Neural cell (in vitro differentiated cells): ENCODE data around the gene CPE. TPM values are rescaled to one million over a fixed set of nuclear protein-coding genes. Genes with fewer than 3 reads are reported as not detected.

ENCODE experiments used
- H2AFZ ChIP-seq: fragments of 200-600, 300-800 bp; sonication (generic), shearing (Covaris generic); 2 replicates; pipeline ENCODE4 v1.6.0; 2014; ENCODE audit warnings: low read depth, mild to moderate bottlenecking, antibody characterized with exemption, low read length, moderate library complexity
- H3F3A ChIP-seq: fragments of 200-600 bp; shearing (Covaris generic); 2 replicates; pipeline ENCODE4 v1.6.1; 2016; ENCODE audit warnings: mild to moderate bottlenecking, moderate library complexity, mixed read lengths, antibody characterized with exemption, low read length; ENCODE audit not compliant: insufficient read depth, poor library complexity, severe bottlenecking
- H3K27ac ChIP-seq: fragments of 200-600, 300-800 bp; sonication (generic), shearing (Covaris generic); 2 replicates; pipeline ENCODE4 v1.5.1; 2014; ENCODE audit warnings: mild to moderate bottlenecking, low read length, moderate library complexity
- H3K27me3 ChIP-seq: fragments of 300-800, 200-600 bp; sonication (generic), shearing (Covaris generic); 2 replicates; pipeline ENCODE4 v1.6.0; 2014; ENCODE audit warnings: mild to moderate bottlenecking, low read depth, low read length, moderate library complexity; ENCODE audit not compliant: insufficient read depth
- H3K36me3 ChIP-seq: fragments of 300-800, 200-600 bp; sonication (generic), shearing (Covaris generic); 2 replicates; pipeline ENCODE4 v1.5.1; 2014; ENCODE audit warnings: mild to moderate bottlenecking, antibody characterized with exemption, low read length, moderate library complexity; ENCODE audit not compliant: insufficient read depth
- H3K4me2 ChIP-seq: fragments of 300-800, 200-600 bp; sonication (generic), shearing (Covaris generic); 2 replicates; pipeline ENCODE4 v1.6.0; 2014; ENCODE audit warnings: mild to moderate bottlenecking, low read length
- H3K4me3 ChIP-seq: fragments of 300-800, 200-600 bp; sonication (generic), shearing (Covaris generic); 2 replicates; pipeline ENCODE4 v1.5.1; 2014; ENCODE audit warnings: mild to moderate bottlenecking, low read length, moderate library complexity
- H3K79me2 ChIP-seq: fragments of 200-600 bp; shearing (Covaris generic); replicated peaks from 2 replicates; pipeline ENCODE4 v1.6.0; 2014; ENCODE audit warnings: mild to moderate bottlenecking, low read length, moderate library complexity; ENCODE audit not compliant: insufficient read depth
- H3K9ac ChIP-seq: fragments of 300-800, 200-600 bp; sonication (generic), shearing (Covaris generic); 2 replicates; pipeline ENCODE4 v1.6.1; 2016; ENCODE audit warnings: mild to moderate bottlenecking, low read length, mixed read lengths
- H3K9me2 ChIP-seq: fragments of 200-600 bp; shearing (Covaris generic); 2 replicates; pipeline ENCODE4 v1.6.1; 2016; ENCODE audit warnings: mild to moderate bottlenecking, low read length, mixed read lengths; ENCODE audit not compliant: insufficient read depth
- H3K9me3 ChIP-seq: fragments of 200-600, 300-800 bp; sonication (generic), shearing (Covaris generic); 2 replicates; pipeline ENCODE4 v1.6.1; 2016; ENCODE audit warnings: mild to moderate bottlenecking, mixed run types, low read length, moderate library complexity, mixed read lengths
- H4K20me1 ChIP-seq: fragments of 200-600 bp; shearing (Covaris generic); 2 replicates; pipeline ENCODE4 v1.6.1; 2016; ENCODE audit warnings: mild to moderate bottlenecking, mixed run types; ENCODE audit not compliant: insufficient read depth
- EP300 ChIP-seq: fragments of 450-650 bp; conservative IDR thresholded peaks from 2 replicates; pipeline ENCODE4 v1.6.1; 2014; ENCODE audit warnings: antibody characterized with exemption, mild to moderate bottlenecking, moderate library complexity; ENCODE audit not compliant: poor library complexity, severe bottlenecking
- EZH2 ChIP-seq: fragments of 200-600, 300-800 bp; shearing (Covaris generic), sonication (generic); IDR thresholded peaks from 2 replicates; pipeline ENCODE4 v1.6.1; 2014; ENCODE audit warnings: antibody characterized with exemption, low read length, borderline replicate concordance, mild to moderate bottlenecking; ENCODE audit not compliant: insufficient read depth, poor library complexity, severe bottlenecking
- MXI1 ChIP-seq: fragments of 450-650 bp; conservative IDR thresholded peaks from 2 replicates; pipeline ENCODE4 v1.6.1; 2014; ENCODE audit warnings: antibody characterized with exemption, mild to moderate bottlenecking; ENCODE audit not compliant: poor library complexity, severe bottlenecking
- POLR2AphosphoS5 ChIP-seq: IDR thresholded peaks from 2 replicates; pipeline ENCODE4 v1.6.1; 2012
- RAD21 ChIP-seq: fragments of 450-650 bp; conservative IDR thresholded peaks from 2 replicates; pipeline ENCODE4 v1.6.1; 2014; ENCODE audit warnings: antibody characterized with exemption, mild to moderate bottlenecking, moderate library complexity
- SMC3 ChIP-seq: fragments of 450-650 bp; conservative IDR thresholded peaks from 2 replicates; pipeline ENCODE4 v1.6.1; 2014; ENCODE audit warnings: antibody characterized with exemption, mild to moderate bottlenecking, moderate library complexity; ENCODE audit not compliant: poor library complexity
- TAF1 ChIP-seq: IDR thresholded peaks from 2 replicates; pipeline ENCODE4 v1.6.1; 2012; ENCODE audit warnings: low read depth
- polyA plus RNA-seq: library from polyadenylated mRNA; depleted of rRNA; stranded (reverse); fragments of >200 nt; gene quantifications from 2 replicates; pipeline ENCODE4 v1.2.3, GENCODE V29; 2014
- TF ChIP-seq, protein P1 (sequence below): IDR thresholded peaks from 2 replicates; pipeline ENCODE4 v1.6.1; 2012; ENCODE audit warnings: borderline replicate concordance
- TF ChIP-seq, protein P2 (sequence below): fragments of 450-650 bp; IDR thresholded peaks from 2 replicates; pipeline ENCODE4 v1.5.1; 2014; ENCODE audit warnings: antibody characterized with exemption, mild to moderate bottlenecking, moderate library complexity; ENCODE audit not compliant: poor library complexity, severe bottlenecking

Gene CPE
- polyA plus RNA-seq, 1 donor from 2014 or later = 678 TPM

DNA sequence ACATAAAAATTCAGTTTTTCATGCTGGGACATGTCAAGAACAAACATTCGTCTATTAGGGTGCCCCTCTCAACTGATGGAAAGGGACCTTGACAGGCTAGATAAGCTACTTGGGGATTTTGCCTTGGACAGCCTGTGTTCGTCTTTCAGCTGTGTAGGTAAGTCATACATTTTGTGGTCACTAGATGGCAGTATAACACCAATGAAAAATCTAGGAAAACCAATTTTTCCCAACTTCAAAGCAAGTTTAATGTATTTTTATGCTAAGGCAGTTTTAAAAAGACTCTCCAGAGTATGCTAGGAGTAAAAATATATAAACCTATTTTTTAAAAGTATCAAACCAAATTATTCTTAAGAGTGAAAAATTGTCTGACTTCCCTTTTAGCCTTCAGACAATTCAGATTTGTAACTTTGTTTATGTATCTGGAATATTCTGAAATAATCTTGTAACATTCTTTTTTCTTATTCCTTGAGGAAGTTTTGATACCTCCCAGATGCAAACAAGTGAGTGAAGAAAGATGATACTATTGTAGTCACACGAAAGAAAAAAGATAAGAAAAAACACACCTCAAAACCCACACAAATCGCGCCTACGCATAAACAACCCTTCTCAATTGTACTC, 158.3 kb downstream of the CPE start:
- Histone ChIP-seq H3K9me2 (no peaks in the 10 kb centered on the region), H3K27ac (no peak overlapping the region), H3K4me2 (no peak overlapping the region), H3K36me3 (no peaks in the 10 kb centered on the region), H3K4me3 (no peak overlapping the region), H3F3A (no peaks in the 10 kb centered on the region), H3K79me2 (no peaks in the 10 kb centered on the region), H4K20me1 (no peaks in the 10 kb centered on the region), H3K27me3 (no peaks in the 10 kb centered on the region), H3K9ac (no peak overlapping the region), H3K9me3 (no peaks in the 10 kb centered on the region), H2AFZ (no peak overlapping the region)
- TF ChIP-seq, protein P1, sequence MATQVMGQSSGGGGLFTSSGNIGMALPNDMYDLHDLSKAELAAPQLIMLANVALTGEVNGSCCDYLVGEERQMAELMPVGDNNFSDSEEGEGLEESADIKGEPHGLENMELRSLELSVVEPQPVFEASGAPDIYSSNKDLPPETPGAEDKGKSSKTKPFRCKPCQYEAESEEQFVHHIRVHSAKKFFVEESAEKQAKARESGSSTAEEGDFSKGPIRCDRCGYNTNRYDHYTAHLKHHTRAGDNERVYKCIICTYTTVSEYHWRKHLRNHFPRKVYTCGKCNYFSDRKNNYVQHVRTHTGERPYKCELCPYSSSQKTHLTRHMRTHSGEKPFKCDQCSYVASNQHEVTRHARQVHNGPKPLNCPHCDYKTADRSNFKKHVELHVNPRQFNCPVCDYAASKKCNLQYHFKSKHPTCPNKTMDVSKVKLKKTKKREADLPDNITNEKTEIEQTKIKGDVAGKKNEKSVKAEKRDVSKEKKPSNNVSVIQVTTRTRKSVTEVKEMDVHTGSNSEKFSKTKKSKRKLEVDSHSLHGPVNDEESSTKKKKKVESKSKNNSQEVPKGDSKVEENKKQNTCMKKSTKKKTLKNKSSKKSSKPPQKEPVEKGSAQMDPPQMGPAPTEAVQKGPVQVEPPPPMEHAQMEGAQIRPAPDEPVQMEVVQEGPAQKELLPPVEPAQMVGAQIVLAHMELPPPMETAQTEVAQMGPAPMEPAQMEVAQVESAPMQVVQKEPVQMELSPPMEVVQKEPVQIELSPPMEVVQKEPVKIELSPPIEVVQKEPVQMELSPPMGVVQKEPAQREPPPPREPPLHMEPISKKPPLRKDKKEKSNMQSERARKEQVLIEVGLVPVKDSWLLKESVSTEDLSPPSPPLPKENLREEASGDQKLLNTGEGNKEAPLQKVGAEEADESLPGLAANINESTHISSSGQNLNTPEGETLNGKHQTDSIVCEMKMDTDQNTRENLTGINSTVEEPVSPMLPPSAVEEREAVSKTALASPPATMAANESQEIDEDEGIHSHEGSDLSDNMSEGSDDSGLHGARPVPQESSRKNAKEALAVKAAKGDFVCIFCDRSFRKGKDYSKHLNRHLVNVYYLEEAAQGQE = no peak
- TF ChIP-seq MXI1 = no peak
- TF ChIP-seq RAD21 = peak; percentile 91
- TF ChIP-seq, protein P2, sequence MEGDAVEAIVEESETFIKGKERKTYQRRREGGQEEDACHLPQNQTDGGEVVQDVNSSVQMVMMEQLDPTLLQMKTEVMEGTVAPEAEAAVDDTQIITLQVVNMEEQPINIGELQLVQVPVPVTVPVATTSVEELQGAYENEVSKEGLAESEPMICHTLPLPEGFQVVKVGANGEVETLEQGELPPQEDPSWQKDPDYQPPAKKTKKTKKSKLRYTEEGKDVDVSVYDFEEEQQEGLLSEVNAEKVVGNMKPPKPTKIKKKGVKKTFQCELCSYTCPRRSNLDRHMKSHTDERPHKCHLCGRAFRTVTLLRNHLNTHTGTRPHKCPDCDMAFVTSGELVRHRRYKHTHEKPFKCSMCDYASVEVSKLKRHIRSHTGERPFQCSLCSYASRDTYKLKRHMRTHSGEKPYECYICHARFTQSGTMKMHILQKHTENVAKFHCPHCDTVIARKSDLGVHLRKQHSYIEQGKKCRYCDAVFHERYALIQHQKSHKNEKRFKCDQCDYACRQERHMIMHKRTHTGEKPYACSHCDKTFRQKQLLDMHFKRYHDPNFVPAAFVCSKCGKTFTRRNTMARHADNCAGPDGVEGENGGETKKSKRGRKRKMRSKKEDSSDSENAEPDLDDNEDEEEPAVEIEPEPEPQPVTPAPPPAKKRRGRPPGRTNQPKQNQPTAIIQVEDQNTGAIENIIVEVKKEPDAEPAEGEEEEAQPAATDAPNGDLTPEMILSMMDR = peak; percentile 83
- TF ChIP-seq EZH2 = no peak
- TF ChIP-seq TAF1 = no peak
- no peak for TF ChIP-seq EP300
- TF ChIP-seq POLR2AphosphoS5 = no peak
- peak; percentile 93 for TF ChIP-seq SMC3

DNA sequence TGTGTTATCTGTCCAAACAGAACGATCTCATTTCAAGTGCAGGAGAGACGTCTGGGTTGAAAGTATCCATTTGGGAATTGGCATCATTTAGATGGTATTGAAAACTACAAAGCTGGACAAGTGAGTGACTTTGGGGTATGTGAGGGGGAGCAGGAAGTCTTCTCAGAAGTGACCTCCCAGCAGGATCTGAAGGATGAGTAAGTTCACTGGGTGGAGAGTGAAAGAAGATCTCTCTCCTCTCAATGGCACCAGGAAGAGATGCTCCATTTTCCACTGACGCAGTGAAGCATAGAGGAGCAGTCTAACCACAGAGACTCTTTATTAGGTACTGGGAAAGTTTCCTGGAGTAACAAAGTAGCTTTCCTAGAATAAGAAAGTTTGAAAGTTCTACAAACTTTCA, 161.0 kb downstream of the CPE start:
- no peaks in the 10 kb centered on the region for H3K36me3 ChIP-seq
- no peaks in the 10 kb centered on the region for H3K79me2 ChIP-seq
- no peaks in the 10 kb centered on the region for H3K9me2 ChIP-seq
- no peaks in the 10 kb centered on the region for H4K20me1 ChIP-seq
- no peak overlapping the region for H2AFZ ChIP-seq
- H3K27ac ChIP-seq = no peak overlapping the region
- no peak overlapping the region for H3K4me3 ChIP-seq
- H3K4me2 ChIP-seq = no peak overlapping the region
- no peaks in the 10 kb centered on the region for H3F3A ChIP-seq
- no peak overlapping the region for H3K9ac ChIP-seq
- no peaks in the 10 kb centered on the region for H3K9me3 ChIP-seq
- TF ChIP-seq, protein P2 = no peak
- TF ChIP-seq POLR2AphosphoS5 (no peak), SMC3 (no peak), EZH2 (no peak), EP300 (no peak), TAF1 (no peak), RAD21 (no peak), MXI1 (no peak)
- TF ChIP-seq, protein P1 = no peak
- no peaks in the 10 kb centered on the region for H3K27me3 ChIP-seq
